Esophagus squamous epithelium (tissue), 4 donors: ENCODE results near the gene GPT2.

Source experiments
- POLR2A ChIP-seq, 4 donors: fragments of 450-650 bp; IDR thresholded peaks; one replicate each; pipeline ENCODE4 v1.6.1; 2017; ENCODE audit warnings: antibody characterized with exemption in 4 of 4, mild to moderate bottlenecking in 4 of 4, moderate library complexity in 3 of 4
- TF ChIP-seq, protein P1 (sequence below), 6 experiments: fragments of 450-650 bp in 4 of 6; fragments of 200-600 bp in 2 of 6; sonication (generic) in 2 of 6; IDR thresholded peaks; one replicate each; pipeline ENCODE4 v1.5.1; 2016 to 2019; ENCODE audit warnings: antibody characterized with exemption in 6 of 6, mild to moderate bottlenecking in 4 of 6, moderate library complexity in 4 of 6

DNA sequence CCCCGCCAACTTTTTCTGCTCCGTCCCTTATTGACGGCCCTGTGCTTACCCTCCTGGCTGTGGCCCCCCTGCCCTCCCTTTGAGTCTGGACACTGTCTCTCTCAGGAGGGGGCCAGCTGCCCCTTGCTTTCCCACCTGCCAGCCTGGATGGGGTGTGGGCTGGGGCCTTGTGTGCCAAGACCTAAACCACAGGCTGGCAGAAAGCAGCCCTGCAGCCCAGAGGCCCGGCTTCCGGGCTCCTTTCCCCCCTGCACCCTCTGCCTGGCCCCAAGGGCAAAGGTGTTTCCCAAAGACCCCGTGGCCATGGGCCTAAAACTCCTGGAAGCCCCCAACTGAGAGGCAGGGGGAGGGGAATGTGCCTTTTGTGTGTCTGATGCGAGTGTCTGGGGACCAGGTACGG is 17.5 kb downstream of the GPT2 start:
- TF ChIP-seq, protein P1, sequence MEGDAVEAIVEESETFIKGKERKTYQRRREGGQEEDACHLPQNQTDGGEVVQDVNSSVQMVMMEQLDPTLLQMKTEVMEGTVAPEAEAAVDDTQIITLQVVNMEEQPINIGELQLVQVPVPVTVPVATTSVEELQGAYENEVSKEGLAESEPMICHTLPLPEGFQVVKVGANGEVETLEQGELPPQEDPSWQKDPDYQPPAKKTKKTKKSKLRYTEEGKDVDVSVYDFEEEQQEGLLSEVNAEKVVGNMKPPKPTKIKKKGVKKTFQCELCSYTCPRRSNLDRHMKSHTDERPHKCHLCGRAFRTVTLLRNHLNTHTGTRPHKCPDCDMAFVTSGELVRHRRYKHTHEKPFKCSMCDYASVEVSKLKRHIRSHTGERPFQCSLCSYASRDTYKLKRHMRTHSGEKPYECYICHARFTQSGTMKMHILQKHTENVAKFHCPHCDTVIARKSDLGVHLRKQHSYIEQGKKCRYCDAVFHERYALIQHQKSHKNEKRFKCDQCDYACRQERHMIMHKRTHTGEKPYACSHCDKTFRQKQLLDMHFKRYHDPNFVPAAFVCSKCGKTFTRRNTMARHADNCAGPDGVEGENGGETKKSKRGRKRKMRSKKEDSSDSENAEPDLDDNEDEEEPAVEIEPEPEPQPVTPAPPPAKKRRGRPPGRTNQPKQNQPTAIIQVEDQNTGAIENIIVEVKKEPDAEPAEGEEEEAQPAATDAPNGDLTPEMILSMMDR (IDR thresholded peaks at IDR 0.05) = no peak
- no peak for TF ChIP-seq POLR2A (IDR thresholded peaks at IDR 0.05)
